SK-N-SH treated with all-trans-retinoic acid at 6 μM for 48 hours (cell line): ENCODE measurements around the gene ABCC6.

Experiments used
- ARNTL ChIP-seq: fragments of 450-650 bp; formaldehyde crosslinking; IDR thresholded peaks from 2 replicates; pipeline ENCODE4 v1.5.0; 2020; ENCODE audit warnings: low read depth, mild to moderate bottlenecking, moderate library complexity, borderline replicate concordance
- BACH2 ChIP-seq: fragments of 250-450 bp; sonication (Bioruptor Pico); IDR thresholded peaks from 2 replicates; pipeline ENCODE4 v1.9.0; 2021; ENCODE audit warnings: mild to moderate bottlenecking, borderline replicate concordance
- GLIS3 ChIP-seq: fragments of 250-450 bp; sonication (Bioruptor Pico); IDR thresholded peaks from 2 replicates; pipeline ENCODE4 v1.5.0; 2020; ENCODE audit warnings: mild to moderate bottlenecking, moderate library complexity
- PATZ1 ChIP-seq: fragments of 250-450 bp; sonication (Bioruptor Pico); IDR thresholded peaks from 2 replicates; pipeline ENCODE4 v1.8.0; 2020; ENCODE audit warnings: mild to moderate bottlenecking, moderate library complexity, borderline replicate concordance
- PPARA ChIP-seq: fragments of 250-450 bp; sonication (Bioruptor Pico); IDR thresholded peaks from 2 replicates; pipeline ENCODE4 v1.5.0; 2020; ENCODE audit warnings: mild to moderate bottlenecking, borderline replicate concordance
- RARB ChIP-seq: fragments of 250-450 bp; sonication (Bioruptor Pico); IDR thresholded peaks from 2 replicates; pipeline ENCODE4 v1.8.0; 2021; ENCODE audit warnings: mild to moderate bottlenecking, moderate library complexity
- ZC3H10 ChIP-seq: fragments of 250-450 bp; sonication (Bioruptor Pico); IDR thresholded peaks from 2 replicates; pipeline ENCODE4 v1.5.1; 2021; ENCODE audit warnings: mild to moderate bottlenecking, moderate library complexity
- ZFP3 ChIP-seq: fragments of 250-450 bp; sonication (Bioruptor Pico); IDR thresholded peaks from 2 replicates; pipeline ENCODE4 v1.5.0; 2020; ENCODE audit warnings: mild to moderate bottlenecking, moderate library complexity
- ZFP30 ChIP-seq: fragments of 450-650 bp; formaldehyde crosslinking; IDR thresholded peaks from 2 replicates; pipeline ENCODE4 v1.5.0; 2022; ENCODE audit warnings: mild to moderate bottlenecking, moderate library complexity
- ZNF565 ChIP-seq: fragments of 450-650 bp; formaldehyde crosslinking; conservative IDR thresholded peaks from 2 replicates; pipeline ENCODE4 v1.5.0; 2020; ENCODE audit warnings: low read depth, mild to moderate bottlenecking, moderate library complexity
- ZNF8 ChIP-seq: fragments of 450-650 bp; formaldehyde crosslinking; IDR thresholded peaks from 2 replicates; pipeline ENCODE4 v1.5.0; 2020; ENCODE audit warnings: mild to moderate bottlenecking, moderate library complexity
- TF ChIP-seq, protein P1 (sequence below): fragments of 250-450 bp; sonication (Bioruptor Pico); IDR thresholded peaks from 2 replicates; pipeline ENCODE4 v1.5.0; 2020; ENCODE audit warnings: mild to moderate bottlenecking, moderate library complexity

DNA sequence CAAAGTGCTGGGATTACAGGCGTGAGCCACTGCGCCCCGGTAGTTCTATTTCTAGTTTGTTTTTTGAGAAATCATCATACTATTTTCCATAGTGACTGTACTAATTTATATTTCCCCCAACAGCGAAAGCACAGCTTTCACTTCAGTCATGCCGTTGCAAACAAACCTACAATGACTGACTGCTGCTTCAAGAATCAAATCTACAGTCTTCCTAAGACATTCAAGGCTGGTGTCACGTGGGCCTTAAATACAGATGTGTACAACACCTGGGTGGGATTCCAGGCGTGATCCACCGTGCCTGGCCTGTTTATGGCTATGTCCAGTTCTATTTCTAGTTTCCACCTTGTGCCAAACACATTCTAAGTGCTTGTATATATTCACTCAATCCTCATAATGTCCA lies 72.0 kb downstream of the ABCC6 start:
- TF ChIP-seq PATZ1 (no peak), BACH2 (no peak), ZNF8 (CRISPR knock-in tag) (no peak), ZC3H10 (CRISPR knock-in tag) (no peak), ZFP30 (CRISPR knock-in tag) (no peak), ZFP3 (no peak), GLIS3 (CRISPR knock-in tag) (no peak), PPARA (CRISPR knock-in tag) (no peak), ARNTL (CRISPR knock-in tag) (no peak), ZNF565 (no peak), RARB (CRISPR knock-in tag) (no peak)
- TF ChIP-seq, protein P1, sequence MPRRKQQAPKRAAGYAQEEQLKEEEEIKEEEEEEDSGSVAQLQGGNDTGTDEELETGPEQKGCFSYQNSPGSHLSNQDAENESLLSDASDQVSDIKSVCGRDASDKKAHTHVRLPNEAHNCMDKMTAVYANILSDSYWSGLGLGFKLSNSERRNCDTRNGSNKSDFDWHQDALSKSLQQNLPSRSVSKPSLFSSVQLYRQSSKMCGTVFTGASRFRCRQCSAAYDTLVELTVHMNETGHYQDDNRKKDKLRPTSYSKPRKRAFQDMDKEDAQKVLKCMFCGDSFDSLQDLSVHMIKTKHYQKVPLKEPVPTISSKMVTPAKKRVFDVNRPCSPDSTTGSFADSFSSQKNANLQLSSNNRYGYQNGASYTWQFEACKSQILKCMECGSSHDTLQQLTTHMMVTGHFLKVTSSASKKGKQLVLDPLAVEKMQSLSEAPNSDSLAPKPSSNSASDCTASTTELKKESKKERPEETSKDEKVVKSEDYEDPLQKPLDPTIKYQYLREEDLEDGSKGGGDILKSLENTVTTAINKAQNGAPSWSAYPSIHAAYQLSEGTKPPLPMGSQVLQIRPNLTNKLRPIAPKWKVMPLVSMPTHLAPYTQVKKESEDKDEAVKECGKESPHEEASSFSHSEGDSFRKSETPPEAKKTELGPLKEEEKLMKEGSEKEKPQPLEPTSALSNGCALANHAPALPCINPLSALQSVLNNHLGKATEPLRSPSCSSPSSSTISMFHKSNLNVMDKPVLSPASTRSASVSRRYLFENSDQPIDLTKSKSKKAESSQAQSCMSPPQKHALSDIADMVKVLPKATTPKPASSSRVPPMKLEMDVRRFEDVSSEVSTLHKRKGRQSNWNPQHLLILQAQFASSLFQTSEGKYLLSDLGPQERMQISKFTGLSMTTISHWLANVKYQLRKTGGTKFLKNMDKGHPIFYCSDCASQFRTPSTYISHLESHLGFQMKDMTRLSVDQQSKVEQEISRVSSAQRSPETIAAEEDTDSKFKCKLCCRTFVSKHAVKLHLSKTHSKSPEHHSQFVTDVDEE (CRISPR knock-in tag), result no peak
